Glutamatergic neuron (in vitro differentiated cells): ENCODE results near the gene LONP2. TPM values are rescaled to one million over a fixed set of nuclear protein-coding genes. Genes with fewer than 3 reads are reported as not detected.
A peak's percentile ranks its signal among the peaks of the same experiment; 100 is the strongest.

ENCODE experiments used
- DNase-seq: peaks from one replicate; pipeline ENCODE4 v3.0.0; 2022
- H3K27ac Mint-ChIP-seq: one replicate; pipeline ENCODE4 v1.8.0; 2020; ENCODE audit warnings: mild to moderate bottlenecking, mixed read lengths, inconsistent platforms; ENCODE audit not compliant: unreplicated experiment
- H3K27me3 Mint-ChIP-seq: one replicate; pipeline ENCODE4 v1.8.0; 2020; ENCODE audit warnings: mild to moderate bottlenecking, moderate library complexity, mixed read lengths, inconsistent platforms; ENCODE audit not compliant: unreplicated experiment
- H3K36me3 Mint-ChIP-seq: one replicate; pipeline ENCODE4 v1.8.0; 2020; ENCODE audit warnings: mild to moderate bottlenecking, mixed read lengths, inconsistent platforms; ENCODE audit not compliant: unreplicated experiment
- H3K4me1 Mint-ChIP-seq: one replicate; pipeline ENCODE4 v1.8.0; 2020; ENCODE audit warnings: mild to moderate bottlenecking, low read depth, mixed read lengths, inconsistent platforms; ENCODE audit not compliant: unreplicated experiment
- H3K4me3 Mint-ChIP-seq: one replicate; pipeline ENCODE4 v1.8.0; 2020; ENCODE audit warnings: mild to moderate bottlenecking, mixed read lengths, inconsistent platforms; ENCODE audit not compliant: unreplicated experiment
- H3K9me3 Mint-ChIP-seq: one replicate; pipeline ENCODE4 v1.8.0; 2020; ENCODE audit warnings: mild to moderate bottlenecking, moderate library complexity, mixed read lengths, inconsistent platforms; ENCODE audit not compliant: unreplicated experiment
- total RNA-seq: library from RNA; stranded (reverse); fragmentation: NEBNext Ultra II Directional; extraction: Animal tissue kit (Norgen Biotek cat#: 25700); gene quantifications from one replicate; pipeline ENCODE4 v1.2.1, GENCODE V29; 2021; ENCODE audit not compliant: unreplicated experiment
- TF ChIP-seq, protein P1 (sequence below): fragments of 200-600 bp; sonication (generic); IDR thresholded peaks from one replicate; pipeline ENCODE4 v1.5.0; 2021; ENCODE audit not compliant: partially characterized antibody, unreplicated experiment

The LONP2 gene
- total RNA-seq, 1 donor from 2014 or later, result 57.3 TPM

DNA sequence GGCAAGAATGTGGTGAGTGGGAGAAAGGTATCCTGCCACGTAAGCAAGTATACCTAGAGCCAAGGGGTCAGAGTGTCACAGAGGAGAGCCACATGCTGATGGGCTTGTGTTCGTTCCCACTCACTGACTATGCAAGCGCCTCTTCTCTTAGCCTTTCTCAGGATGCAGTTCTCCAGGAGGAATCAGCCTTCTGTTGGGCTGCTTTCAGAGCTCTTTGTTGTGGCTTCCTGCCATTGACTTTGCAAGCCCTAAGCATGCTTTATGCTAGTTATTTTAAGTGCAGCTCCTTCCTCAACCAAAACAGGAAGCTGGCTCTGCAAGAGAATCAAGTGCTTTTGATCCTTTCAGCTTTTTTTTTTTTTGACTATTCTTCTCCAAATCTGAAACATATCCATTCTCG is 74.5 kb downstream of the LONP2 start:
- H3K36me3 Mint-ChIP-seq, result peaks cover 11% of the 10 kb centered on the region
- H3K9me3 Mint-ChIP-seq, result peaks cover 6% of the 10 kb centered on the region
- H3K27ac Mint-ChIP-seq, result peak overlapping the region; percentile 17
- H3K4me3 Mint-ChIP-seq, result no peak overlapping the region
- no peak for DNase-seq
- TF ChIP-seq, protein P1, sequence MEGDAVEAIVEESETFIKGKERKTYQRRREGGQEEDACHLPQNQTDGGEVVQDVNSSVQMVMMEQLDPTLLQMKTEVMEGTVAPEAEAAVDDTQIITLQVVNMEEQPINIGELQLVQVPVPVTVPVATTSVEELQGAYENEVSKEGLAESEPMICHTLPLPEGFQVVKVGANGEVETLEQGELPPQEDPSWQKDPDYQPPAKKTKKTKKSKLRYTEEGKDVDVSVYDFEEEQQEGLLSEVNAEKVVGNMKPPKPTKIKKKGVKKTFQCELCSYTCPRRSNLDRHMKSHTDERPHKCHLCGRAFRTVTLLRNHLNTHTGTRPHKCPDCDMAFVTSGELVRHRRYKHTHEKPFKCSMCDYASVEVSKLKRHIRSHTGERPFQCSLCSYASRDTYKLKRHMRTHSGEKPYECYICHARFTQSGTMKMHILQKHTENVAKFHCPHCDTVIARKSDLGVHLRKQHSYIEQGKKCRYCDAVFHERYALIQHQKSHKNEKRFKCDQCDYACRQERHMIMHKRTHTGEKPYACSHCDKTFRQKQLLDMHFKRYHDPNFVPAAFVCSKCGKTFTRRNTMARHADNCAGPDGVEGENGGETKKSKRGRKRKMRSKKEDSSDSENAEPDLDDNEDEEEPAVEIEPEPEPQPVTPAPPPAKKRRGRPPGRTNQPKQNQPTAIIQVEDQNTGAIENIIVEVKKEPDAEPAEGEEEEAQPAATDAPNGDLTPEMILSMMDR, result no peak
- H3K27me3 Mint-ChIP-seq, result peaks cover 7% of the 10 kb centered on the region
- H3K4me1 Mint-ChIP-seq, result no peaks in the 10 kb centered on the region

DNA sequence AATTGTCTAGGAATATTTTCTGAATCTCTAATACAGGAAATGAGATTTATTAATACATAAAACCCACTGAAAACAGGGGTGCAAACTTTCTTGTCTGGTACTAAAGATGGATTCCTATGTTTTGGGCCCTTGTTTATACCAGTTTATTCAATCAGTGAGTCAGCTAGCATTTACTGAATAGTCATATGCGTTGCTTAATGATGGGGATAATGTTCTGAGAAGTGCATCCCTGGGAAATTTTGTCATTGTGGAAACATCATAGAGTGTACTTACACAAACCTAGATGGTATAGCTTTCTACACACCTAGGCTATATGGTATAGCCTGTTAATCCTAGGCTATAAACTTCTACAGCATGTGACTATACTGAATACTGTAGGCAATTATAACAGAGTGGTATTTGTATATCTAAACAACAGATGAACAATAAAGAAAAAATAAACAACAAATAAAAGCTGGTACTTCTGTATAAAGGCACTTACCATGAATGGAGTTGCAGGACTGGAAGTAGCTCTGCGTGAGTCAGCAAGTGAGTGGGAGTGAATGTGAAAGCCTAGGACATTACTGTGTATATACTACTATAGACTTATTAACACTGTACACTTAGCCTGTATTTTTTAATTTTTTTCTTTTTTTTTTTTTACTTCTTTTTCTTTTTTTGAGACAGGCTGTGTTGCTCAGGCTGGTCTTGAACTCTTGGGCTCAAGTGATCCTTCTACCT is 77.4 kb downstream of the LONP2 start:
- H3K9me3 Mint-ChIP-seq, result no peaks in the 10 kb centered on the region

DNA sequence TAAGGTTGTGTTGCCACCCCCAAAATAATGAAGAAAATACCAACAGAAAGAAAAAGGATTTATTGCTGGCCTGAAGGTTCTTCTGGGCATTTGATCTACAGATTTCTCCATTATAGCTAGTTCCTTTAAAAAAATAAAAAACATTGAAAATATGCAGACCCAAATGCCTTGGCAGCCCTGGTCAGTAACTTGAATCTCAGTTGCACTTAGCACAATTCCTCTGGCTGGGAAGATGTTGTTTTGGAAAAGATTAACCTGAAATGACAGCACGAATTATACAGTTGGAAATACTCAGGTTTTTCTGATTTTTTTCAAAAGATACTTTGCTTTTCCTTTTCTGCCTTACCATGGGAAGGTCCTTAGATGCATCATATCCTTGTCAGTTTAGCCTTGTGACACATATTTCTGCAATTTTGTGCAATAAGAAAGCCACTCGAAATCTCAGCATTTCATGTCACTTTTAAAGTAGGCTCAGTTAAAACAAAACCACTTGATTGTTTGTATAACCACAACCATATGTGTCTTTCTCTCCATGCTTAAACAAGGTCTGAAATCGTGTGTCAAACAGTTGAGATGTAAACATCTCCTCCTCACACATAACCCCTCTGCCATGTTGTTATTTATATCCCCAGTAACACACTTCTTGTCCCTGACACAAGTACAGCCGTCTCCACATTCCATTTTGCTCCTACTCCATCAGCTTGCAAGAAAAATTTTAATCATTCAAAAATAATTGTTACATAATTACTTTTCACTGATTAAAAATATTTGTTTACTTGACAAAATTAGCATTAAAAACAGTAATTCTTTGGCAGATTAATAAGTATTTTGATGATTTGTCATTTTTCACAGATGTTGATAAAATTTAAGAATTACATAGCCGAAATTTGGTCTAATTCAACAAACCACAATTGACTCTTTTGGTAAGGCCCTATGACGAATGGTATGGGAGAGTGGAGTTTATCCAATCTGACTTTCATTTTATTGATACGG is 80.0 kb downstream of the LONP2 start:
- DNase-seq, result no peak
- Mint-ChIP-seq H3K27me3 (no peaks in the 10 kb centered on the region), H3K27ac (no peak overlapping the region), H3K9me3 (no peaks in the 10 kb centered on the region), H3K4me1 (peaks cover 2% of the 10 kb centered on the region), H3K4me3 (no peak overlapping the region), H3K36me3 (no peaks in the 10 kb centered on the region)
- TF ChIP-seq, protein P1, result no peak

More for the DNA sequence above, 77.4 kb downstream of the LONP2 start:
- no peaks in the 10 kb centered on the region for H3K4me1 Mint-ChIP-seq
- DNase-seq, result no peak
- H3K36me3 Mint-ChIP-seq, result no peaks in the 10 kb centered on the region
- no peaks in the 10 kb centered on the region for H3K27me3 Mint-ChIP-seq
- no peak overlapping the region for H3K4me3 Mint-ChIP-seq
- no peak overlapping the region for H3K27ac Mint-ChIP-seq
- TF ChIP-seq, protein P1, result no peak

DNA sequence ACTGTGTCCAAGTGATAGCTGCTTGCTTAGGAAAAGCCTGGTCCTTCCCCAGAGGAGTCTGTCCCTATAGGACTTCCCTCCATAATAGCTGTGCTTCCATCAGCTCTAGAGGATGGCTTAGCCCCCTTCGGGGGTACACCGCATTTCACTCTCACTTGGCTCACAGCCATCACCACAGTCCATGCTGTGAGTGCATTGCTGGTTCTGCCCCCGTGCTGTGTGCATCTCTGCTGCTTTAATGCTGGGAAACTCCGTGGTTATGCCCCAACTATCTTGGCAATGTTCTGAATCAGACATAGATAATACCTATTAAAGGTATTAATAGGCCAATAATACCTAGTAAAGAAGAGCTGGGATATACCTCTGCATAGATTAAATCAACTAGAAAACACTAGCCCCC is 82.8 kb downstream of the LONP2 start:
- TF ChIP-seq, protein P1, result no peak
- no peak overlapping the region for H3K4me3 Mint-ChIP-seq
- peaks cover 2% of the 10 kb centered on the region for H3K4me1 Mint-ChIP-seq
- no peak for DNase-seq
- no peaks in the 10 kb centered on the region for H3K9me3 Mint-ChIP-seq
- no peaks in the 10 kb centered on the region for H3K36me3 Mint-ChIP-seq
- peaks cover 1% of the 10 kb centered on the region for H3K27me3 Mint-ChIP-seq
- H3K27ac Mint-ChIP-seq, result no peak overlapping the region
